GM19397 (cell line): ENCODE measurements around the gene CYP2W1.
A peak's percentile ranks its signal among the peaks of the same experiment; 100 is the strongest.

ENCODE experiments used
- ATAC-seq: cut with Tn5 transposase; IDR thresholded peaks from one replicate; pipeline ENCODE4 v1.9.1; 2021; ENCODE audit warnings: mild to moderate bottlenecking, moderate library complexity; ENCODE audit not compliant: unreplicated experiment

Gene CYP2W1

DNA sequence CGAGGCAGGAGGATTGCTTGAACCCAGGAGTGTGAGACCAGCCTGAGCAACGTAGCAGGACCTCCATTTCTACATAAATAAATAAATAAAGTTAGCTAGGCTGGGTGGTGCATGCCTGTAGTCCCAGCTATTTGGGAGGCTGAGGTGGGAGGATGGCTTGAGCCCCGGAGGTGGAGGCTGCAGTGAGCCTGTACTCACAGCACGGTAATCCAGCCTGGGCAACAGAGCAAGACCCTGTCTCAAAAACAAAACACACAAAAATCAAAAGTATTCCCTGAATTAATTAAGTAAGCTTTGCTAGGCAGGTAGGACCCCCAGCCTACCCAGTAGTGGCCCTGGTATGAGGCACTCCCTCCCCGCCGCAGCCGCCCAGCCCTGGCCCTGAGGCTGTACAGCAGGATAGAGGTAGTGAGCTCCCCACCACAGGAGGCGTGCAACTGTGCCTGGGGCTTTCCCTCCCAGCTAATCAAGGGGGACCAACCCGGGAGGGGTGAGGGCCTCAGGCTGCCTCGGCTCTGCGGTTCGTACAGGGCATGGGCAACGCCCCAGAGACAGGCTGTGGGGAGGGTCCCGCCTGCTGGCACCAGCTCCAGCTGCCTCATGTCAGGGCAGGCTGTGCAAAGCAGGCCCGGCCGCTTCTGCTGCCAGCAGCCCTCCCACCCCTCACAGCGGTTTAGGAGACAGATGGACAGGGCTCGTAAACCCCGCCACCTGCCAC, 1.0 kb upstream of the CYP2W1 start:
- ATAC-seq = no peak

GRCh38 chr7:982511-983003, 424 bp upstream of the CYP2W1 start:
- no peak for ATAC-seq

DNA sequence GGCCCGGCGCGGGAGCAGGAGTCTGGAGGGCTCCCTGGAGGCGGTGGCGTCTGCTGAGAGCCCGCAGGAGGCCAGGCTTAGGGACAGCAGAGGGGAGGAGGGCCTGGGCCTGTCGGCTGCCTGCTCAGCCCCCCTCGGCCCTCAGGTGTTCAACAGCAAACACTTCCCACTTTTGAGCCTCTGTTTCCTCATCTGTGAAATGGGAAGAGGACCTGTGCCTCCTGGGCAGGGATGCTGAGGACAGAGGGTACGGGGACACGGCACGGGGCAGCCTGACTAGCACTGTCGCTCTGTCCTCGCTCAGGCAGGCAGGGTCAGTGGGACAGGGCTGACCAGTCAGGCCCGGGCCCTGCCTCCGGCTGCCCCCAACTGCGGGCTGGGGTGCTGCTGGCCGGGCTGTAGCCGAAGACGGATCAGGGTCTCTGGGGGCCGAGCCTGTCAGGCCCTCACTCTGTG, 663 bp downstream of the CYP2W1 start:
- ATAC-seq = no peak

GRCh38 chr7:984361-985126, 1.6 kb downstream of the CYP2W1 start:
- no peak for ATAC-seq

DNA sequence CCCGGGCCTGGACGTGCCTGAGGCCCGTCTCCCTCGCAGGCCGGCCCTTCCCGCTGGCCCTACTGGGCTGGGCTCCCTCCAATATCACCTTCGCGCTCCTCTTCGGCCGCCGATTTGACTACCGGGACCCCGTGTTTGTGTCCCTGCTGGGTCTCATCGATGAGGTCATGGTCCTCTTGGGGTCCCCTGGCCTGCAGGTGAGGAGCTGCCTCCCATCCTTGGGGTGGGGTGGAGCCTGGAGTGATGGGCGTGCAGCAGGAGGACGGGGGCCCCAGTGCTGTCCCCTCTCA, 2.1 kb downstream of the CYP2W1 start:
- ATAC-seq = no peak

- no peak for ATAC-seq
Observed at GRCh38 chr7:985915-986741, 3.1 kb downstream of the CYP2W1 start.

DNA sequence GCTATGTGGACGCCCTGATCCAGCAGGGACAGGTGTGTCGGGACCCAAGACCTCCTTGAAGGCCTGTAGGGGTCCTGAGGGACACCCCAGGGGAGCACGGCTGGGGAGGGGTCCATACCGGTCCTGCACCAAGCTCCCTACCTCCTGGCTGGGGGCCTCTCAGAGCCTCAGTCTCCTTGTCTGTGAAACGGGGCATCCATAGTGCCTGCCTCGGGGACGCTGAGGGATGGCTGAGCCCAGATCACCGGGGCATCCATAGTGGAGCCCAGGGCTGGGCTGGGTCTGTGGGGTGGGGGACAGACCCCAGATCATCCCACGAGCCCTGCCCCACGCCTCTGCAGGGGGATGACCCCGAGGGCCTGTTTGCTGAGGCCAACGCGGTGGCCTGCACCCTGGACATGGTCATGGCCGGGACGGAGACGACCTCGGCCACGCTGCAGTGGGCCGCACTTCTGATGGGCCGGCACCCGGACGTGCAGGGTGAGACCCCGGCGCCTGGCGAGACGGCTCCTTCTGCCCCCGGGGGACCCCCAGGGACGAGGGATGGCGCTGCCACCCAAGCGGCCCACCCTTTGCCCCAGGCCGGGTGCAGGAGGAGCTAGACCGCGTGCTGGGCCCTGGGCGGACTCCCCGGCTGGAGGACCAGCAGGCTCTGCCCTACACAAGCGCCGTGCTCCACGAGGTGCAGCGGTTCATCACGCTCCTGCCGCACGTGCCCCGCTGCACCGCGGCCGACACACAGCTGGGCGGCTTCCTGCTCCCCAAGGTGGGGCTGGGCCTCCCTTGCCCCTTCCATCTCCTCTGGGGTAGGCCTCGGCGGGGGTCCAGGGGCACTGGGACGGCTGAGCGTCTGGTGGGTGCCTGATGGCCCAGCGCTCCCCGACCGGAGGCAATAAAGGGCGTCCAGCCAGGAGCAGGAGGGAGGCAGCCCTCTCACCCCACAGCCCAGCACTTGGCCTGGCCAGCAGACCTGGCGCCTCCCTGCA, 4.1 kb downstream of the CYP2W1 start:
- ATAC-seq = no peak

GRCh38 chr7:987909-988308, 4.9 kb downstream of the CYP2W1 start:
- ATAC-seq = no peak

GRCh38 chr7:988426-988911, 5.5 kb downstream of the CYP2W1 start:
- ATAC-seq = no peak

DNA sequence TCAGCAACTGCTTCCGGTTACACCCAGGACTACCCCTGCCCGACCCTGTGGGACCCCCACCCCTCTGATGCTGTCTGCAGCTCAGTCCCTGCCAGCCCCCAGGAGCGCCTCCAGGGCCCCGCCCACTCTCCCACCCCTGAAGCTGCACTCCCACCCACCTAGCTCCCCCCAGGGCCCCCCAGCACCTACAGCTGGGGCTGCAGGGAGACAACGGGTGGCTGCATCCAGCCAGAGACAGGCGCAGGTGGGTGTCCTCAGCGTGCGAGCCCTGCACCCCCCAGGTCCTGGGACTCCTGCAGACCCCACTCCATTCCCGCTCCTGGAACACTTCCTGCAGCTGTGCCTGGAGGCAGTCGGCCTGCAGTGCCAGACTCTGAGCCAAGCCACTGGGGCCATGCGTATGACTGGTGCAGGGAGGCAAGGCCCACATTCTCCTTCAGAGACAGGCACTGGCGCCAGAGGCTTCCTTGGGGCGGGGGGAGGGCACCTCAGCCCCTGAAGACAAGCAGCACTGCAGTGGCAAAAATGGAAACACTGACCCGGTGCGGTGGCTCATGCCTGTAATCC, 6.1 kb downstream of the CYP2W1 start:
- ATAC-seq = no peak

GRCh38 chr7:990352-990932, 7.5 kb downstream of the CYP2W1 start:
- no peak for ATAC-seq

- ATAC-seq = no peak
Observed at GRCh38 chr7:990933-991728, 8.2 kb downstream of the CYP2W1 start.

- ATAC-seq = no peak
Observed at GRCh38 chr7:991729-992656, 9.0 kb downstream of the CYP2W1 start.

GRCh38 chr7:992709-993607, 10.0 kb downstream of the CYP2W1 start:
- ATAC-seq = peak; percentile 79

- ATAC-seq = no peak
Observed at GRCh38 chr7:994592-995308, 11.8 kb downstream of the CYP2W1 start.

GRCh38 chr7:995571-995970, 12.6 kb downstream of the CYP2W1 start:
- no peak for ATAC-seq
